ENCODE measurements around the gene DDHD1. TPM values are rescaled to one million over a fixed set of nuclear protein-coding genes. Genes with fewer than 3 reads are reported as not detected.

Gene DDHD1
- total RNA-seq, 1 experiment from 2014 or later, result 15.7 TPM

DNA sequence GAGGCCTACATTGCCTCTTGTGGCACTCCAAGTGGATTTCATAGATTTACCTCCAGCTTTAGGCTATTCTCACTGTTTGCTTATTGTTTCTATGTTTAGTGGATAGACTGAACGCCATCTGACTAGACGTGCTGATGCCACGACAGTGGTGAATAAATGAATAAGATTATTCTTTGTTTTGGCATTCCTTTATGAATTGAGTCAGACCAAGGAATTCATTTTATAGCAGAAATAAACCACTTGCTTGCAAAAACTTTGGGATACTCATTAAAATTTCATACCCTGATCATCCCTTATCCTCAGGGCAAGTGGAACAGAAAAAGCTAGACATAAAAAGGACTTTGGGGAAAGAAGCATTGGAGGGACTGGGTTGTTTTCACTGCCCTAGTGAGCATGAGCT, 130.5 kb downstream of the DDHD1 start:
- no peaks in the 10 kb centered on the region for H4K20me1 ChIP-seq (ENCODE audit: control insufficient read depth, insufficient read depth, insufficient read length)
- no peaks in the 10 kb centered on the region for H3K79me1 ChIP-seq (ENCODE audit: insufficient read depth, low read depth, low read length, poor library complexity, severe bottlenecking)
- Mint-ChIP-seq H3K36me3 (ENCODE audit: insufficient read depth in 1 of 3, low read depth in 3 of 3) (peaks cover 0 to 7% (median 0%) of the 10 kb centered on the region in 3 experiments; a peak in 3 of 7 replicates), H3K4me1 (peaks cover 33 to 34% of the 10 kb centered on the region in 2 experiments), H3K4me3 (no peak overlapping the region), H3K9me3 (peaks cover 0 to 4% of the 10 kb centered on the region in 2 experiments; a peak in 2 of 5 replicates), H3K27me3 (ENCODE audit: low read depth) (no peaks in the 10 kb centered on the region), H3K27ac (no peak overlapping the region)
- H2BK120ac ChIP-seq (ENCODE audit: low read depth, low read length, poor library complexity, severe bottlenecking), result no peak overlapping the region
- WGBS (ENCODE audit: extremely low coverage, insufficient read length, low lambda C conversion rate), result no CpG with 5 or more reads among the region's 3 CpGs
- no peak overlapping the region for H2AK5ac ChIP-seq (ENCODE audit: insufficient read length, low read length)
- peaks cover 7% of the 10 kb centered on the region; the same call in 1 of the 2 replicates for H3K4me1 ChIP-seq (ENCODE audit: insufficient read depth, low read length)
- no peak overlapping the region for H3K14ac ChIP-seq (ENCODE audit: insufficient read depth, low read length)
- no peak overlapping the region for H4K91ac ChIP-seq (ENCODE audit: insufficient read length, low read depth, low read length)
- H3K23ac ChIP-seq (ENCODE audit: insufficient read length, low read depth, low read length), result no peak overlapping the region
- H2BK15ac ChIP-seq (ENCODE audit: low read depth, low read length), result no peak overlapping the region
- TF ChIP-seq, protein P1, sequence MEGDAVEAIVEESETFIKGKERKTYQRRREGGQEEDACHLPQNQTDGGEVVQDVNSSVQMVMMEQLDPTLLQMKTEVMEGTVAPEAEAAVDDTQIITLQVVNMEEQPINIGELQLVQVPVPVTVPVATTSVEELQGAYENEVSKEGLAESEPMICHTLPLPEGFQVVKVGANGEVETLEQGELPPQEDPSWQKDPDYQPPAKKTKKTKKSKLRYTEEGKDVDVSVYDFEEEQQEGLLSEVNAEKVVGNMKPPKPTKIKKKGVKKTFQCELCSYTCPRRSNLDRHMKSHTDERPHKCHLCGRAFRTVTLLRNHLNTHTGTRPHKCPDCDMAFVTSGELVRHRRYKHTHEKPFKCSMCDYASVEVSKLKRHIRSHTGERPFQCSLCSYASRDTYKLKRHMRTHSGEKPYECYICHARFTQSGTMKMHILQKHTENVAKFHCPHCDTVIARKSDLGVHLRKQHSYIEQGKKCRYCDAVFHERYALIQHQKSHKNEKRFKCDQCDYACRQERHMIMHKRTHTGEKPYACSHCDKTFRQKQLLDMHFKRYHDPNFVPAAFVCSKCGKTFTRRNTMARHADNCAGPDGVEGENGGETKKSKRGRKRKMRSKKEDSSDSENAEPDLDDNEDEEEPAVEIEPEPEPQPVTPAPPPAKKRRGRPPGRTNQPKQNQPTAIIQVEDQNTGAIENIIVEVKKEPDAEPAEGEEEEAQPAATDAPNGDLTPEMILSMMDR (conservative IDR thresholded peaks at IDR 0.05), result no peak
- DNase-seq, result no peak
- no peak overlapping the region for H3T11ph ChIP-seq (ENCODE audit: low read length)
- H3K9me3 ChIP-seq (ENCODE audit: control insufficient read depth, low read depth, low read length), result no peaks in the 10 kb centered on the region
- H3K79me2 ChIP-seq (ENCODE audit: insufficient read depth, low read length), result no peaks in the 10 kb centered on the region
- no peak overlapping the region for H3K4ac ChIP-seq (ENCODE audit: low read depth, low read length)
- H3K9ac ChIP-seq (ENCODE audit: extremely low read depth, insufficient read length, low read length), result no peak overlapping the region
- no peak overlapping the region for H4K5ac ChIP-seq (ENCODE audit: insufficient read length, low read depth, low read length)
- no peak overlapping the region for H4K8ac ChIP-seq (replicated peaks; ENCODE audit: insufficient read length, low read depth, low read length)
- no peak overlapping the region for H3K18ac ChIP-seq (ENCODE audit: insufficient read length, low read depth, low read length)
- no peaks in the 10 kb centered on the region for H3K27me3 ChIP-seq (ENCODE audit: insufficient read depth, low read length)
- no peak overlapping the region for H2BK12ac ChIP-seq (ENCODE audit: insufficient read length, low read depth, low read length)
- H3K4me2 ChIP-seq (ENCODE audit: insufficient read depth, insufficient read length, low read length), result no peak overlapping the region
- no peaks in the 10 kb centered on the region for H3K23me2 ChIP-seq (ENCODE audit: insufficient read length, low read depth, low read length, poor library complexity, severe bottlenecking)
- no peak overlapping the region for H3K27ac ChIP-seq (ENCODE audit: insufficient read length, low read depth, low read length)
- no peak overlapping the region for H2BK5ac ChIP-seq (ENCODE audit: insufficient read length, low read length)
- no peak overlapping the region for H3K56ac ChIP-seq (ENCODE audit: insufficient read length, low read depth, low read length)
- H2AFZ ChIP-seq (ENCODE audit: low read length), result no peak overlapping the region
- no peak overlapping the region for H2BK20ac ChIP-seq (ENCODE audit: low read depth, low read length, poor library complexity, severe bottlenecking)
